ENCODE measurements around the gene LRRTM3.

The LRRTM3 gene

GRCh38 chr10:67076144-67076543 lies 150.3 kb downstream of the LRRTM3 start:
- H3K4me1 ChIP-seq (ENCODE audit: low read length), result no peaks in the 10 kb centered on the region
- DNase-seq, result no peak
- H2AFZ ChIP-seq (ENCODE audit: low read length), result no peak overlapping the region
- TF ChIP-seq EZH2phosphoT487 (IDR thresholded peaks at IDR 0.05; ENCODE audit: low read length) (no peak), CTCF (IDR thresholded peaks at IDR 0.05; ENCODE audit: low read length) (no peak), EZH2 (optimal IDR thresholded peaks at IDR 0.05; ENCODE audit: low read depth, low read length) (no peak)
- no peaks in the 10 kb centered on the region for H3K27me3 ChIP-seq (replicated peaks; ENCODE audit: insufficient read depth, low read length)
- H4K20me1 ChIP-seq (ENCODE audit: insufficient read depth, low read length), result no peaks in the 10 kb centered on the region
- H3K9me3 ChIP-seq (replicated peaks; ENCODE audit: insufficient read depth, low read length), result no peaks in the 10 kb centered on the region
- no peak overlapping the region for H3K4me3 ChIP-seq (ENCODE audit: low read length)
- H3K9me2 ChIP-seq (replicated peaks; ENCODE audit: insufficient read depth, low read length), result no peaks in the 10 kb centered on the region
- no peak overlapping the region for H3K9ac ChIP-seq (ENCODE audit: low read length)
- H3K27ac ChIP-seq (ENCODE audit: low read length), result no peak overlapping the region
- no peaks in the 10 kb centered on the region for H3F3A ChIP-seq (ENCODE audit: insufficient read depth, low read length)
- no peak overlapping the region for H3K4me2 ChIP-seq (ENCODE audit: low read depth, low read length)
- H3K36me3 ChIP-seq (replicated peaks; ENCODE audit: insufficient read depth, low read length), result no peaks in the 10 kb centered on the region
- no peaks in the 10 kb centered on the region for H3K79me2 ChIP-seq (ENCODE audit: low read length)

- no peak overlapping the region for H2AFZ ChIP-seq (ENCODE audit: low read length)
- H3K9ac ChIP-seq (ENCODE audit: low read length), result no peak overlapping the region
- no peaks in the 10 kb centered on the region for H3K36me3 ChIP-seq (replicated peaks; ENCODE audit: insufficient read depth, low read length)
- TF ChIP-seq EZH2phosphoT487 (IDR thresholded peaks at IDR 0.05; ENCODE audit: low read length), result no peak
- no peak for TF ChIP-seq EZH2 (optimal IDR thresholded peaks at IDR 0.05; ENCODE audit: low read depth, low read length)
- no peak for TF ChIP-seq CTCF (IDR thresholded peaks at IDR 0.05; ENCODE audit: low read length)
- no peaks in the 10 kb centered on the region for H3K27me3 ChIP-seq (replicated peaks; ENCODE audit: insufficient read depth, low read length)
- no peaks in the 10 kb centered on the region for H3K79me2 ChIP-seq (ENCODE audit: low read length)
- no peaks in the 10 kb centered on the region for H3K4me1 ChIP-seq (ENCODE audit: low read length)
- H3K27ac ChIP-seq (ENCODE audit: low read length), result no peak overlapping the region
- no peak overlapping the region for H3K4me3 ChIP-seq (ENCODE audit: low read length)
- no peak for DNase-seq
- no peaks in the 10 kb centered on the region for H3K9me2 ChIP-seq (replicated peaks; ENCODE audit: insufficient read depth, low read length)
- no peaks in the 10 kb centered on the region for H4K20me1 ChIP-seq (ENCODE audit: insufficient read depth, low read length)
- H3K9me3 ChIP-seq (replicated peaks; ENCODE audit: insufficient read depth, low read length), result no peaks in the 10 kb centered on the region
- H3F3A ChIP-seq (ENCODE audit: insufficient read depth, low read length), result no peaks in the 10 kb centered on the region
- no peak overlapping the region for H3K4me2 ChIP-seq (ENCODE audit: low read depth, low read length)
Observed at GRCh38 chr10:67077376-67077775, 151.5 kb downstream of the LRRTM3 start.

GRCh38 chr10:67079126-67079525 lies 153.3 kb downstream of the LRRTM3 start:
- Histone ChIP-seq H3K9ac (ENCODE audit: low read length) (no peak overlapping the region), H3K9me3 (replicated peaks; ENCODE audit: insufficient read depth, low read length) (no peaks in the 10 kb centered on the region), H3K4me3 (ENCODE audit: low read length) (no peak overlapping the region), H3K27me3 (replicated peaks; ENCODE audit: insufficient read depth, low read length) (no peaks in the 10 kb centered on the region), H3F3A (ENCODE audit: insufficient read depth, low read length) (no peaks in the 10 kb centered on the region), H3K4me2 (ENCODE audit: low read depth, low read length) (no peak overlapping the region), H3K27ac (ENCODE audit: low read length) (no peak overlapping the region), H3K79me2 (ENCODE audit: low read length) (no peaks in the 10 kb centered on the region), H4K20me1 (ENCODE audit: insufficient read depth, low read length) (no peaks in the 10 kb centered on the region), H3K4me1 (ENCODE audit: low read length) (no peaks in the 10 kb centered on the region), H3K36me3 (replicated peaks; ENCODE audit: insufficient read depth, low read length) (no peaks in the 10 kb centered on the region), H3K9me2 (replicated peaks; ENCODE audit: insufficient read depth, low read length) (no peaks in the 10 kb centered on the region), H2AFZ (ENCODE audit: low read length) (no peak overlapping the region)
- TF ChIP-seq EZH2phosphoT487 (IDR thresholded peaks at IDR 0.05; ENCODE audit: low read length) (no peak), CTCF (IDR thresholded peaks at IDR 0.05; ENCODE audit: low read length) (no peak), EZH2 (optimal IDR thresholded peaks at IDR 0.05; ENCODE audit: low read depth, low read length) (no peak)
- no peak for DNase-seq

Measured in MM.1S (cell line).